Subcutaneous adipose tissue (tissue), 4 donors: ENCODE data around the gene GGCT. TPM values are rescaled to one million over a fixed set of nuclear protein-coding genes. Genes with fewer than 3 reads are reported as not detected.

Experiments used
- CTCF ChIP-seq: fragments of 450-650 bp; IDR thresholded peaks from one replicate; pipeline ENCODE4 v1.5.1; 2016; ENCODE audit warnings: low read depth, mild to moderate bottlenecking, control low read depth, antibody characterized with exemption, moderate library complexity
- total RNA-seq, 4 donors: library from RNA; depleted of rRNA; stranded (reverse); fragments of >200 nt; gene quantifications; one replicate each; pipeline ENCODE4 v1.1.0, GENCODE V29; 2016

Gene GGCT
- total RNA-seq, 4 donors from 2014 or later = 24.4 to 271 (median 92.0) TPM

- TF ChIP-seq CTCF = no peak
Observed at GRCh38 chr7:30452280-30452930, 52.2 kb downstream of the GGCT start.

GRCh38 chr7:30451539-30452279 lies 52.9 kb downstream of the GGCT start:
- no peak for TF ChIP-seq CTCF

- no peak for TF ChIP-seq CTCF
Observed at GRCh38 chr7:30450983-30451497, 53.6 kb downstream of the GGCT start.

- TF ChIP-seq CTCF = no peak
Observed at GRCh38 chr7:30450240-30450982, 54.2 kb downstream of the GGCT start.

GRCh38 chr7:30448461-30449189 lies 56.0 kb downstream of the GGCT start:
- TF ChIP-seq CTCF = no peak

- TF ChIP-seq CTCF = no peak
Observed at GRCh38 chr7:30447466-30447865, 57.2 kb downstream of the GGCT start.

Other genes with a start within 250 kb of the GGCT start
- gene ZNRF2, start 220.2 kb downstream of the GGCT start, total RNA-seq = 10 to 100 TPM; 19.2 to 23.8 (median 21.3) TPM
- gene NOD1, start 26.0 kb downstream of the GGCT start, total RNA-seq = 10 to 100 TPM; 17.6 to 36.5 (median 23.0) TPM
- 100 to 1,000 TPM in 1 of 4 donors, 10 to 100 TPM in 3; 36.4 to 118 (median 49.9) TPM for gene GARS1, start 90.0 kb upstream of the GGCT start, total RNA-seq
- gene CRHR2, start 177.6 kb upstream of the GGCT start, total RNA-seq = 1 to 10 TPM in 1 of 4 donors, not detected in 3; 1.1 TPM
- 10 to 100 TPM in 2 of 4 donors, 1 to 10 TPM in 2; 1.4 to 30.1 (median 10.9) TPM for gene INMT, start 247.3 kb upstream of the GGCT start, total RNA-seq